Measurements from ENCODE around the gene ERCC6. TPM values are rescaled to one million over a fixed set of nuclear protein-coding genes. Genes with fewer than 3 reads are reported as not detected.

Gene ERCC6
- total RNA-seq, 1 experiment from 2014 or later = 5.7 TPM

- no peak for DNase-seq (ENCODE audit: low spot score)
These were observed 10.9 kb upstream of the ERCC6 start for GRCh38 chr10:49549640-49550346.

DNA sequence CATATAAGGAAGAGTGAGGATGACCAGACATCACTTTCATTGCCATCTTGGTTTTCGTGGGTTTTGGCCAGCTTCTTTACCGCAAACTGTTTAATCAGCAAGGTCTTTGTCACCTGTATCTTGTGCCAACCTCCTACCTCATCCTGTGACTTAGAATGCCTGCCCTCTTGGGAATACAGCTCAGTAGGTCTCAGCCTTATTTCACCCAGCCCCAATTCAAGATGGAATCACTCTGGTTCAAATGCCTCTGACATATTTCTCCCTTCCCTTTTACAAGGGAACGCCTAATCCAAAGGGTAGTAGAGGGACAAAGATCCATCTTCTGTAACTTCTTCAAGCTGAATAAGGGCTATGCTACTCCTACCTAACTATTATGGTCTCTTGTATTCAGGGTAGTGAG is 4.7 kb upstream of the ERCC6 start:
- DNase-seq (ENCODE audit: low spot score) = no peak

GRCh38 chr10:49542353-49542752 is 3.4 kb upstream of the ERCC6 start:
- DNase-seq (ENCODE audit: low spot score) = no peak

- no peak for DNase-seq (ENCODE audit: low spot score)
These were observed 2.8 kb upstream of the ERCC6 start for GRCh38 chr10:49541762-49542161.

GRCh38 chr10:49540056-49540797 is 1.3 kb upstream of the ERCC6 start:
- DNase-seq (ENCODE audit: low spot score) = no peak

GRCh38 chr10:49539320-49539885 is 482 bp upstream of the ERCC6 start:
- DNase-seq (ENCODE audit: low spot score) = peak; percentile 21

- DNase-seq (ENCODE audit: low spot score) = no peak
These were observed 4.1 kb downstream of the ERCC6 start for GRCh38 chr10:49534670-49535381.

DNA sequence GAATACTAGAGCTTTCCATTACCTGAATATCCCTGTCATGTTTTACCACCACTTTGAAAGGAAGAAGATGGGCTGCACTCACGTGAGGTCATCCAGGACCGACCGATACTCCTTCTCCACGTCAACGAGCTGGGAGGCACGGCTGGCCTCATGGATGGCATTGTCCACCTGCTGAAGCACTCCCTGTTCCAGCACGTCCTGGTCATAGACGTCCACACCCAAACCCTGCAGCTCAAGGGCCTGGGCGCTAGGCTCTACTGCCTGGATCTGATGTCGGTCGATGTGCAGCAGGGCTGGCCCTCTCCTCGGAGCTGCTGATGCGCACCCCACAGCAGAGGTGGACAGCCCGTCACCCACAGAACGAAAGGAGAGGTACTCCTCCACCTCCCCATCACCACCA is 6.5 kb downstream of the ERCC6 start:
- DNase-seq (ENCODE audit: low spot score) = no peak

DNA sequence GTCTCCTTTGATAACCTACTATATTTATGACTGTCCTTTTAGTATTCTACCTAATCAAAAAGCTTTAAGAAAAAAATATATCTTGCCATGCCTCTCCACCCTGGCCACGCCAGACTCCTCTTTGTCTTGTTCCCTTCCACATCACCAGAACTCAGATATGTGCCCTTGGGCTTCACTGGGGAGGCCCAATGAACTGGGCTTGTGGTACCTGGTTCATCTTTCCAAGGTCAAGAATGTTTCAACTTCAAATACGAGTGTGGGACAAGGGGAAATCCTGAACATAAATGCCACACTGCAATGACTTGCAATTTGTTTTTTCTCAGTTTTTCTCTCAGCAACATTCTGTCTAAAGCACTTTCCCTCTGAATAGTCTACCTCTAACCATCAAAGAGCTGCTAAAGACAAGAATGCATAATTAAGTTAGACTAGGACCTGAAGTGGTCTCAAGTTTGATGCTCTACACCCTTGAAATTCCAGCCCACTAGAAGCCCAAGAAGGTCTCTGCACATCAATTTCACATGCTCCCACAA is 9.9 kb downstream of the ERCC6 start:
- no peak for DNase-seq (ENCODE audit: low spot score)

DNA sequence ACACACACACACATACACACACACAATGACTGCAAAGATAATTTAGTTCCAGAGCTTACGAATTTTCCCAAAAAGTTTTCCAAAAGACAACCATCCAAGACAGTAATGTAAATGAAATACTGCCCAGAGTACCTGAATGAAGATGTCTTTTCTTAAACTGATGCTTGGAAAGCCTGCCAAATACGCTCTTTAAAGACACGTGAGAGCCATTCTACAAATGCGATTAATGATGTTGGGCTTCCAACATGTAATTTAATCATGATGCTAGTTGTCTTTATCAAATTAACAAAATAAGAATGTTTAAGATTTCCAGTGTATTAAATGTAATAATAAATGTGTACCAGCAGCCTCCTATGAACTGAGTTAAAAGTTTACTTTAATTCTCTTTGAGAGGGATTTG is 11.1 kb downstream of the ERCC6 start:
- DNase-seq (ENCODE audit: low spot score) = no peak

GRCh38 chr10:49527061-49527460 is 11.9 kb downstream of the ERCC6 start:
- DNase-seq (ENCODE audit: low spot score) = no peak

DNA sequence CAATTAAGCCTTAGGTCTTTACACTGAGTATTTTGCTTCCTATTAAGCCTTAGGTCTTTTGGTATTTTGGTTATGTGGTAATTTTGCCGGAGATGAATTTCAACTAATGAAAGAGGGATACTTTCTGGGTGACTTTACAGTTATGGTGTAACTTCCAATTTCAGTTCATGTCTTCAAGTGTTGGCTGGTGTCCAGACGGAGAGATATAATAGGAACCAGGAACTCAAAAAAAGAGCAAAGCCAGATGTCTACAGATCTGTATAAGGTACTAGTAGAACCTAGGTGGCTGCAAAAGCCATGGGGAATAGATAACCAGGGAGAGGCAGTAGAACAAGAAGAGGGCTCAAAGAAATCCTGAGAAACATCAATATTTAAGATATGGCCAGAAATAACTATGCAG is 12.3 kb downstream of the ERCC6 start:
- no peak for DNase-seq (ENCODE audit: low spot score)

- no peak for DNase-seq (ENCODE audit: low spot score)
These were observed 14.4 kb downstream of the ERCC6 start for GRCh38 chr10:49524496-49524895.

DNA sequence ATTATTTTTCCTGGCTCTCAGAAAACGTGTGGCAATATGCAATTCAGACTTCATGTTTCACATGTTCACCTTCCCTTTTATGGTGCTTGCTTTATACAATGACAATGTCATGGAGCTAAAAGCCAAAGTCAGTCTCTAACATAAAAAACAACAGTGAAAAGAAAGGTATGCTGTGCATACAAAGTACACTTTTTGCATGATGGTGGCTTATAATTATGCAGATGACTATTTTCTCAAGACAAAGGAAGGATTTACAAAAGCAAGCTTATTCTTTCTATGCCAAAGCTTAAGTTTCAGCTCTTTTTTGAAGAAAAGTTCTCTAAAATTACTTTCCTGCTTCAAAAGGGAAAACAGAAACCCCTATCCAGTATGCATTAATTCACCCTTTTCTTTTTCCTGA is 15.6 kb downstream of the ERCC6 start:
- no peak for DNase-seq (ENCODE audit: low spot score)

DNA sequence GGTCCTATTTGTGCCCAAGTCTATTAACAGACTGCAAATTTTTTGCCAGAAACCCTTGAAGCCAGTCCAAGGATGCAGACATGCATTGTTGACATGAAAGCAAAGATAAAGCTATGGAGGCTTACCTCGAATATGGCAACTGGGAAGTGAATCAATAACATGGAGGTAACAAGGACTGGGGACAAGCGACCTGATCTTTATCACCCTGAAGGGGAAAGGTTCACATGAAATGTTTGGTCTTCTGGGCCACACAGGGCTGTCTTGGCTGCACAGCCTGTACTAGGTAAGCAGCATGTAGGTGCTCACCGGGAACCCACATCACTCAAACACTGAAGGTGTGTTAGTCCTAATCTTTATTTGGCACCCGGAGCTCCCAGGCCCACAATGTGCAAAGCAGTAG is 17.9 kb downstream of the ERCC6 start:
- DNase-seq (ENCODE audit: low spot score) = no peak

GRCh38 chr10:49520122-49520775 is 18.7 kb downstream of the ERCC6 start:
- DNase-seq (ENCODE audit: low spot score) = no peak

DNA sequence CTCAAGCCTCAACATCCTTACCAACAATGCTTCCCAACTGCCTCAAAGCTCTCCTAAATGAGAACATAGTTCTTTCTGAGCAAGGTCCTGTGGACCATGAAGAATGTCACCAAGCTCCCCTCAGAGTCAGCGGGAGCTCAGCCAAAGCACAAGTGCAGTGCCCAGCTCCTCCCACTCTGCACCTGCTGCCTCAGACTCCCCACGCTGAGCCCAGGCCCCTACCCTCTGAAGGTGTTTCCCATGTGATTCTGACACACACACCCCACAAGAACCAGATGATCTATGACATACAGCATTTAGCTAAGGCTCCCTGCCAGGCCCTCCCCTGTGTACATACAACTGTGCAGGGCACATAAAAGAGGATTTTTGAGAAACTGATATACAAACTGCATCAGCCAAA is 19.2 kb downstream of the ERCC6 start:
- no peak for DNase-seq (ENCODE audit: low spot score)

DNA sequence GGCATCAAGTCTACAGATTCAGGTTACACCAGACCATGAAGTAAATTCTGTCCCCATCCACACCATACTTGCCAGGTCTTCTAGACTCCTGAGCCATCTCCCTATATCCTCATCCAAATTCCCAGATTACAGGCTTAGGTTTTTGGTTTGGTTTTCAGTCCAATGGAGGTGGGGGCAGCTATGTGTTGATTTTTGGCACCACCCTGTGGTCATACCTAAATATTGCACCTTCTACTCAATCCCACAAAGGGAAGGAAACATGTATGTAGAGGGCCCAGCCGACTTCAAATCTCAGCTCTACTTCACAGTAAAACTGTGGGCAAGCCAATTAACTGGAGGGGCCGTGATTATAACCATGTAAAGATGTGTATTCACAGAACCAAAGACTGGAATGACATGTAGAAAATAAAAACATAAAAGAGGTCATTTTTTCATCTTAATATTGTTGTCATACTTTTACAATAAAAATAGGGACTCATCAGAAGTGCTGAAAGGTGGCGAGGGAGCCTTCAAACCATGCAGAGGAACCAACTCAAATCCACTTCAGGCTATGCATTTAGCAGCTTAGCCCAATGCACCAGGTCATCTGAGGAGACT is 19.8 kb downstream of the ERCC6 start:
- DNase-seq (ENCODE audit: low spot score) = peak; percentile 47

GRCh38 chr10:49518566-49518965 is 20.4 kb downstream of the ERCC6 start:
- no peak for DNase-seq (ENCODE audit: low spot score)

- DNase-seq (ENCODE audit: low spot score) = no peak
These were observed 22.5 kb downstream of the ERCC6 start for GRCh38 chr10:49516216-49516970.

Measured in H4 (cell line).